ENCODE data around the gene VRK1. TPM values are rescaled to one million over a fixed set of nuclear protein-coding genes. Genes with fewer than 3 reads are reported as not detected.

Gene VRK1
- total and polyA plus RNA-seq, 2 of the 4 experiments (the other 2 are of a cell fraction), result 14.2 to 19.9 TPM

DNA sequence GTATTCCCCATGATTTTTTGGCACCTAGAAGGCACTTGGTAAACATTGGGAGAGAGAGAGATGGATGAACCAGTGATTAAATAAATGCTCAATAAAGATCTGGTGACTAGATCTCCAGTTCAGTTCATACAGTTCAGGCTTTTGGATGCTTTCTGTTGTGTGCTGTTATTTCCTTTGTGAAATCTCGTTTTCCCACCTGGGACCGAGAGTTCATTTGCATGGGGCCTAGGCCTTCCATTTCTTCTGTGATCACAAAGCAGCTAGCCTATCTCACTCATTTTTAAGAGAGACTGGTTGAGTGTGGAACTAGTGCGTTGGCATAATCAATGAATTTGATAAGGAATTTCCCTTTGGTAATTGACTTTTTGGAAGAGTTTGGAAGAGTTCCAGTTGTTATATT is 104.0 kb downstream of the VRK1 start:
- ATAC-seq (ENCODE audit: low read depth), result no peak
- BruUV-seq (replicated peaks), result no TSS peak
- Histone ChIP-seq H3K4me1 (ENCODE audit: control insufficient read depth, insufficient read depth, low read length) (peaks cover 2% of the 10 kb centered on the region; the same call in 1 of the 2 replicates), H3K9ac (ENCODE audit: low read depth, low read length) (no peak overlapping the region), H3K4me3 (ENCODE audit: insufficient read depth, low read depth, low read length) (no peak overlapping the region), H2BK120ac (ENCODE audit: low read depth, low read length) (no peak overlapping the region), H3K23ac (ENCODE audit: low read depth, low read length) (no peak overlapping the region), H4K5ac (ENCODE audit: low read depth, low read length) (no peak overlapping the region), H3K56ac (ENCODE audit: extremely low read depth, insufficient read depth, low read length) (no peak overlapping the region), H4K8ac (ENCODE audit: low read depth in 2 of 2, low read length in 2 of 2) (no peak overlapping the region), H3K4ac (ENCODE audit: low read depth, low read length) (no peak overlapping the region), H3K36me3 (ENCODE audit: control insufficient read depth, insufficient read depth, low read length) (no peaks in the 10 kb centered on the region; the same call in 1 of the 2 replicates), H3K9me3 (ENCODE audit: control insufficient read depth, insufficient read depth, low read length) (no peaks in the 10 kb centered on the region), H2BK15ac (ENCODE audit: low read depth, low read length) (no peak overlapping the region), H4K91ac (ENCODE audit: insufficient read depth, low read depth, low read length) (no peak overlapping the region), H3K4me2 (ENCODE audit: low read depth, low read length) (no peak overlapping the region), H3K27me3 (ENCODE audit: control insufficient read depth, insufficient read depth, low read length) (no peaks in the 10 kb centered on the region), H2AFZ (replicated peaks; ENCODE audit: low read length, poor library complexity) (no peak overlapping the region), H3K14ac (replicated peaks; ENCODE audit: low read depth, low read length) (no peak overlapping the region), H3K79me1 (ENCODE audit: low read depth in 1 of 2, low read length in 2 of 2) (no peaks in the 10 kb centered on the region), H4K20me1 (ENCODE audit: insufficient read depth, low read length) (no peaks in the 10 kb centered on the region), H3K18ac (ENCODE audit: low read depth, low read length) (no peak overlapping the region), H3K27ac (ENCODE audit: insufficient read depth, low read length) (no peak overlapping the region), H2BK5ac (ENCODE audit: low read depth, low read length, poor library complexity, severe bottlenecking) (no peak overlapping the region), H2BK20ac (ENCODE audit: low read depth, low read length) (no peak overlapping the region), H2AK5ac (ENCODE audit: low read depth, low read length) (no peak overlapping the region), H2AK9ac (replicated peaks; ENCODE audit: low read depth, low read length, poor library complexity) (no peak overlapping the region), H3K9me1 (ENCODE audit: insufficient read depth, low read length) (no peaks in the 10 kb centered on the region; the same call in 1 of the 2 replicates)
- ChIA-PET POLR2A (ENCODE audit: unreplicated experiment) (no interaction called here), CTCF (interaction anchor here (0.7 kb wide), 1 partner anchor 1243 kb away, joined by 3 read pairs; no protein-coding TSS in a partner anchor)
- TF ChIP-seq RFX5 (IDR thresholded peaks at IDR 0.05; ENCODE audit: low read depth, low read length) (no peak), MAZ (IDR thresholded peaks at IDR 0.05; ENCODE audit: borderline replicate concordance, low read depth, low read length) (no peak), POLR2A (IDR thresholded peaks at IDR 0.05; ENCODE audit: low read depth, low read length) (no peak), CHD1 (IDR thresholded peaks at IDR 0.05; ENCODE audit: low read depth, low read length) (no peak), SMC3 (IDR thresholded peaks at IDR 0.05; ENCODE audit: low read depth, low read length) (no peak), ELK1 (IDR thresholded peaks at IDR 0.05; ENCODE audit: borderline replicate concordance, low read depth, low read length) (no peak), FOS (IDR thresholded peaks at IDR 0.05; ENCODE audit: low read depth, low read length) (no peak), MAFK (IDR thresholded peaks at IDR 0.05; ENCODE audit: low read depth, low read length) (no peak), CEBPB (IDR thresholded peaks at IDR 0.05; ENCODE audit: low read depth, low read length) (no peak), RAD21 (IDR thresholded peaks at IDR 0.05; ENCODE audit: low read length) (no peak), BHLHE40 (IDR thresholded peaks at IDR 0.05; ENCODE audit: low read depth, low read length) (no peak), RCOR1 (IDR thresholded peaks at IDR 0.05; ENCODE audit: insufficient replicate concordance, low read length) (no peak), USF2 (IDR thresholded peaks at IDR 0.05; ENCODE audit: low read depth, low read length) (no peak), NFE2L2 (IDR thresholded peaks at IDR 0.05; ENCODE audit: low read depth, low read length) (no peak)
- TF ChIP-seq, protein P1, sequence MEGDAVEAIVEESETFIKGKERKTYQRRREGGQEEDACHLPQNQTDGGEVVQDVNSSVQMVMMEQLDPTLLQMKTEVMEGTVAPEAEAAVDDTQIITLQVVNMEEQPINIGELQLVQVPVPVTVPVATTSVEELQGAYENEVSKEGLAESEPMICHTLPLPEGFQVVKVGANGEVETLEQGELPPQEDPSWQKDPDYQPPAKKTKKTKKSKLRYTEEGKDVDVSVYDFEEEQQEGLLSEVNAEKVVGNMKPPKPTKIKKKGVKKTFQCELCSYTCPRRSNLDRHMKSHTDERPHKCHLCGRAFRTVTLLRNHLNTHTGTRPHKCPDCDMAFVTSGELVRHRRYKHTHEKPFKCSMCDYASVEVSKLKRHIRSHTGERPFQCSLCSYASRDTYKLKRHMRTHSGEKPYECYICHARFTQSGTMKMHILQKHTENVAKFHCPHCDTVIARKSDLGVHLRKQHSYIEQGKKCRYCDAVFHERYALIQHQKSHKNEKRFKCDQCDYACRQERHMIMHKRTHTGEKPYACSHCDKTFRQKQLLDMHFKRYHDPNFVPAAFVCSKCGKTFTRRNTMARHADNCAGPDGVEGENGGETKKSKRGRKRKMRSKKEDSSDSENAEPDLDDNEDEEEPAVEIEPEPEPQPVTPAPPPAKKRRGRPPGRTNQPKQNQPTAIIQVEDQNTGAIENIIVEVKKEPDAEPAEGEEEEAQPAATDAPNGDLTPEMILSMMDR (conservative IDR thresholded peaks at IDR 0.05; ENCODE audit: low read depth, low read length), result no peak
- dilution Hi-C loops (cut with HindIII; ENCODE audit: low sequenced_read_pairs, unreplicated experiment), result no loop called here
- in situ Hi-C loops (cut with MboI; ENCODE audit: low sequenced_read_pairs), result no loop called here
- WGBS, 2 experiments (ENCODE audit: extremely low coverage in 2 of 2, insufficient read length in 1 of 2), result no CpG with 5 or more reads among the region's 3 CpGs
- DNase-seq, result no peak
- intact Hi-C loops (cut with micrococcal nuclease), result no loop called here
